Amniotic epithelial cell (primary cell): ENCODE data around the gene ZNF385D.

ENCODE experiments used
- DNase-seq: peaks from one replicate; pipeline ENCODE4 v3.0.0-alpha.2; 2010; ENCODE audit warnings: low read depth

ZNF385D gene

DNA sequence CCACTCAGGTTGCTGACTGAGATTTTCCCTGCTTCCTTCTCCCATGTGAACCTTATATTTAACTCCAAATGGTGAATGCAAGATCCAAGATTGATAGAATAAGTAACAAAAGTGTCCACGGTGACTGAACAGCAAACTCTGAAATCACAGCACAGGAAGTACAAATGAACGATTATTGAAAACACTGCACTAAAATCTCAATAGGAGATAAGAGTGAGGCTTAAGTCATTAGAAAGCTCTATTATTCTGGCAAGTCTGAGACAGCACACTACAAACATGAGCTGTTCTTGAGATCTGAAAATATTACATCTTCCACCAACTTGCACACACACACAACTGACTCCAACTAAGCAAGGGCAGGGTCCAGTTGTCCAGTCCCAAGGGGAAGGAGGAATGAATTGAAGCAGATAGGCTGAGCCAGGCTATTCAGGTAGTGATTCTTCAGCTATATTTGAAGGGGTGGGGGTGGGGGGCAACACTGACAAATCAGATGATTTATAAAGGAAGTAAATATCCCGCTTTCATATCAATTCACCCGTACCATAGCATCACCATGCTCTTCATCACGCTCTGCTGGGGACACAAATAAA, 2.9 kb downstream of the ZNF385D start:
- DNase-seq: no peak

DNA sequence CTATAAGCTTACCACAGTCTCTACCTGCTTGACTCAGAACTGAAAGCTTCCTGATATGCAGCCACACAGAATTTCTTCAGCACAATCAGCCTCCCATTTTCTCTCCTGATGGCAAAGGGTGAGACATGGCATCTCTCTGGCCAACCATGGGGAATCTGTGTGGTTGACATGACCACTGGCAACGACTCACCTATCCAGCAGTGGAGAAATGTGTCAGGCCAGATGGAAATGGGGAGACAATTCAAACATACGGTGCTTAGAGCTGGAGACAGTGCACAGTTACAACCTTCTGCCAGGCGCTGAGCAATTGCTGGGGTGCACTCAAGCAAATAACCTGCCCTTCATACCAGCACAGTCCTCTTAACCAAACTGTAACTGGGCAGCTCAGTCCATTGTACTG, 3.6 kb downstream of the ZNF385D start:
- DNase-seq: no peak

DNA sequence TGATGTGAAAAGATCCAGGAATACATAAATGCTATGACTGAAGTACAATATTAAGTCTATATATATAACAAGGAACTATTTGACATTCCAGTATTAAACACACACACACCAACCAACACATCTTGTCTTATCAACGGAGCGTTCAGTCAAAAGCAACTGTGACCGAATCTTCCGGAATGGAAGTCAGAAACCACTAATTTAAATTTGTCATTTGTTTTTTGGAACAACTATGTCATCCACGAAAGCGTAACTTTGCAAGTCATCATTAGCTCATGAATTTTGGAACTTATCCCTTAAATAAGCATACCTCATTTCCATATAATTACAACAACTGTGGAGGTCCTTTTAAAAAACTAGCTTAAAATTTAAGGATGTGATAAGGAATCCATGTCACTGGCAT, 5.0 kb downstream of the ZNF385D start:
- DNase-seq: no peak

DNA sequence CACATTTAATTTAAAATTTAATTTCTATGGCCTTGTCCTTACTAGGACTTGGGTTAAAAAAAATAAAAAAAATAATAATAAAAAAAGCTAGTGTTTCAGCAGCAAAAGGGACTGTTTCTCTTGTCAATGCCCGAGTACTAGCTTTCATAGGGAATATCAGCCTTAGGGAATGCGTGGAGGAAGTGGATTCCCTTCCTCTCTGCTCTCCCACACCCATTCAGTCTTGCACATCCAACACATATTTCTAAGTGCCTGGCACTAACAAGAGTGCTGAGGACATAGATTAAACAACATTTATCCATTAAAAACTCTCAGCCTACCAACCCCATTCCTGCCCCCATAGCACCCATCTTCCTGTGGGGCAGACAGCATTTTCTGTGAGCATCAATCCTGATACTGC, 6.2 kb downstream of the ZNF385D start:
- DNase-seq: no peak

DNA sequence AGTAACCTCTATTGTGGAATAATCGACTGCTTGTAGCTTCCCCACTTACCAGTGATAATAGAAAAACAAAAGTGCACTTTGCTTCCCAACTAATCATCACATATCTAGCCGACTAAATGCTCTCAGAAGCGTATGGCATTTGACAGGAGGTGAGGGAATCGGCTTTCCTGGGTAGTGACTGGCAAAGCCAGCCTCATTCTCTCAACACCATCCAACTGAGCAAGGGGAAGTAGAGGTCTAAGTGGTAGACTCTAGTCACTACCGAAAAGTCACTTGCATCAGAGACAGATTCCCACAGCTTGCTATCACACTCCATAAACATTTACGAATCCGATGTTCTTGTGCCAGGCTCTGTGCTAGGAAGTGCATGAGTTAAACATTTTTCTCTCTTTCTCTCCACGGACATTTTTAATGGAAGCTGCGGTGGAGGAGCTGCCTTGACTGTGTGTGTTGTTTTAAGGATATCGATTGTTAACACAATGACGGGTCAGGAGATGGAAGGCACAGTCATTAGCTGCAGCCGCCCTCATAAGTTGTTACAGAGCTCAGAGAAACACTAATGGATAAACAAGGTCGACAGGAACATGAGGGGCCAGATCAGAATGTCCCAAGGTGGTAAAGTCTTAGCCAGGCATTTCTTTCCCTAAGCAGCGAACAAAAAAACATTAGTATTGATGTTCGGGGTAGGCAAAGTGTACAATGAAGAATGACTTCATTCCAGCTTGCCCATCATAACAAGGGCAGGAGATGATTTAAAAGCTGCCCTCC, 11.9 kb downstream of the ZNF385D start:
- DNase-seq: no peak

DNA sequence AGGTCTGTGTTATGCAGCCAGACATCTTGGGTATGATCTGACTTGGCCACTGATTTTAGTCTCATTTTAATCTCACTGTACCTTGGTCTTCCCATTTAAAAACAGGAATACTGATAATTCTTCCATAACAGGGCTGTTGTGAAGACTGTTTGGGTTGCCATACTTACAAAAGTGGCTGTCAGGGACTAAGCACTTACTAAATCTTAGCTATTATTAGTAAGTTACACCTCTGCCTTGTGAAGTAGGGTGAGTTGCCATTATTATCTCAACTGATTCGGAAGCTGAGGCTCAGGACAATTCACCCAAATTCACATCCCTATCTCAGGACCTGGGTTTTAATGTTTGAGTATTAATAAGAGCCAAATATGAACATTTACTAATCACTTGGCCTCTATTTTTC, 12.7 kb downstream of the ZNF385D start:
- no peak for DNase-seq

DNA sequence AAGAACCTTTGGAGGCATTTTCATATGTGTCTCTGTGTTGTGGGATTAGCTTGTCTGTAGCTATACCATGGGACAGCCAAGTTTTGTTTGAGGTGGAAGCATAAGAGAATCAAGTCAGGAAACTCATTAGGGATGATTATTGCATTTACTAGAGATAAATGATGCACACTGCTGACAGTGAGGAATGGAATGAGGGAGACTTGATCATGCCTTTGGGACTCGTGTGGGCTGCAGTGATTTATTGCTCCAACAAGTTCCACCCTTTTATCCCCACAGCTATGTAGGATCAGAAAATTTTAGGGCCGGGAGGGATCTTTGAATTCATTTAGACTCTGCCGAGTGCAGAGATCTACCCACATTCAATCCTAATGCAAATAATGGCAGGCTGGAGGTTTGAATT, 16.3 kb downstream of the ZNF385D start:
- no peak for DNase-seq

DNA sequence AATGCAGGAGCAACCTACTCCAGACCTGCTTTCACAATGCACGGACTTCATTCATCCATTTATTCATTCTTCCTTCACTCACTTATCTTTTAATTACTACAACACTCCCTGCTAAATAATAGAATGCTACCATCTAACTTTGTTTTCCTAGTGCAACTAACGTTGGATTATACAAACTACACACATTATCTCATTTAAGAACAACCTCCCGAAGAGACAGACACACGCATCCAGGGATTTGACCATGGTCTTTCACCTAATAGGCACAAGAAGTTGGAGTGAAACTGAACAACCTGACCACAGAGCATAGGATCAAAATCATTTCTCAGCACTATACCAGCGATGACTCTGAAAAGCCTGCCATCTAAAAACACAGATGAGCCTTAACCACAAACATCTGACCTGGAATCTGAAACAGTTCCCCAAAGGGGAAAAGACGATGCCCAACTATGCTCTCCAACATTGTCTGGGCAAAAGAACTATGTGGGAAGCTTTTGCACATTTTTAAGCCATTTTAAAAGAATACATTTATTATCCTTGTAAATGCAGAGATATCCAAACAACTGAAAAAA, 21.0 kb downstream of the ZNF385D start:
- peak; percentile 63 for DNase-seq

DNA sequence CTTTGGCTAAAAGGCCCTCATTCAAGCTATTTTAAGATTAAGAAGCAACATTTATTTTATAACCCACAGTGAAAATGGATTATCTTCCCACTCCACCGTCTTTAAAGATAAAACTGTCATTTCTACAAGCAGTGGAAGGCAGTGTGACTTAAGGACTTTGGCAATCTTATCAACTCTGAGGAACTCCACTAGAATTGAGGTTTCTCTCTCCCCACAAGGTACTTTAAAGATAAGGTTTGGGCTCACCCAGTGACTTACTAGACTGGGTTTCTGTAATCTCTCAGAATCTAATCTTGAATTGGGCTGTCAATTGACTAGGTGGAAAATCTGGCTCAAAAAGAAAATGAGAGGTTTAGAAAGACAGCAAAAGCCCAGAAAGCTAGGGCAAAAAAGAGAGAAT, 21.7 kb downstream of the ZNF385D start:
- peak; percentile 3 for DNase-seq

DNA sequence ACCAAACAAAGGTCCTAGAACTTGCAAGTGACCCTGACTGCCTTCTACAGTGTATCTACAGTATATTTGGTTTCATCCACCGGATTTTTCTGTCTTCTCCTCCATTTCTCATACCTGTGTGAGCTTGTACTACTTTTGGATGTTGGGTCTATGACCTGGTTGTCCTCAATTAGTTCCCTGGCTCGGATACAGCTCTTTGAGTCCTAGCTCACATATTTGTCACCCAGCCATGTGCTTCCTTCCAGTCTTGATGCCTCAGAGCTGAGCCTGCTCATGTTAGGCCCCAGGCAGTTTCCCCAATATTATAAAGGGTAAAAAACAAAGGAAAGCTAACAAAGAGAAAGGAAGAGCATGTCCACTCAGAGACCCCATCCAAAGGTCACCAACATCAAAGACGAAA, 28.2 kb downstream of the ZNF385D start:
- DNase-seq: no peak

DNA sequence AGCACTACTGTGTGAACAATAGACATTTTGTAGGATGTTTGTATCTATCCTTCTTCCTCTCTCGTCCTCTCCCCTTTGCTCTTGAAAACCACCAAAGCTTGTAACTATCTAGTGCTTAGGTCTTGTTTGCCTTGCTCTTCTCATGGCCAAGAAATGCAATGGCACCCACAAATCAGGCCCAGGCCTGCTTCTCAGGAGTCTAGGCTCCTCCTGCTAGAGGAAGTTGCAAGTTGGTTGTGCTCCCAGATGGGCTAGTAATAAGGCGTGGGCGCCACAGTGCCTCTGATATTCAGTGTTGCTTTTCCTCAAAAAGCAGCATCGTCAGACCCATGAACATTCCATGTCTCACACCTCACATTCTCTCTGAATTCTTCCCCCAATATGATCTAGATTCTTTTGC, 28.7 kb downstream of the ZNF385D start:
- no peak for DNase-seq

DNA sequence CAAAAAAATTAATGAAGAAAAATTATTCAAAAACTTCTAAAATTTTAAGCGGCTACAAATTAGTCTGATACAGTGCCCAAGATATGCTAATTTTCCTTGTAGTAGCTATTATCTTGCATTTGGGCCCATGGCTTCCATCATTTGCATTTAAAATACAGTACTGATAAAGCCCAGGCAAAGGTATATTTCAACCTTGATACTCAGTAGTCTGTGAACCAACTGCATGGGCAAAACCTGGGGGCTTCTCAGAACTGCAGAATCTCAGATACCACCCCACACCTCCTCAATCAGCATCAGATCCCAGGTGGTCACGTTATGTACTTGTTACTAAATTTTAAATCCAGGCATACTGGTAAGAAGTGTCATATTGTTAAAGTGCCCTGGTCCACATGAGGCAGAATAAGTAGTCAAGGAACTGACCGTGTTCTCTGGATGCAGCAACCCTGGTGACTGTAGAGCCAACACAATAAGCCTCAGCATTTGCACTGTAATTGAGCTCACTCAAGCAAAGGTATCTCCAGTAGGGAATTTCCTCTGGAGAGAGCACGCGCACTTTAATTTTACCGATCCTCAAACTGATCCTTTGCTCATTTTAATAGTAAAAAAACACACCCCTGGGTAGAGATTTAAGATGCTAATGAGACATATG, 31.9 kb downstream of the ZNF385D start:
- DNase-seq: no peak

DNA sequence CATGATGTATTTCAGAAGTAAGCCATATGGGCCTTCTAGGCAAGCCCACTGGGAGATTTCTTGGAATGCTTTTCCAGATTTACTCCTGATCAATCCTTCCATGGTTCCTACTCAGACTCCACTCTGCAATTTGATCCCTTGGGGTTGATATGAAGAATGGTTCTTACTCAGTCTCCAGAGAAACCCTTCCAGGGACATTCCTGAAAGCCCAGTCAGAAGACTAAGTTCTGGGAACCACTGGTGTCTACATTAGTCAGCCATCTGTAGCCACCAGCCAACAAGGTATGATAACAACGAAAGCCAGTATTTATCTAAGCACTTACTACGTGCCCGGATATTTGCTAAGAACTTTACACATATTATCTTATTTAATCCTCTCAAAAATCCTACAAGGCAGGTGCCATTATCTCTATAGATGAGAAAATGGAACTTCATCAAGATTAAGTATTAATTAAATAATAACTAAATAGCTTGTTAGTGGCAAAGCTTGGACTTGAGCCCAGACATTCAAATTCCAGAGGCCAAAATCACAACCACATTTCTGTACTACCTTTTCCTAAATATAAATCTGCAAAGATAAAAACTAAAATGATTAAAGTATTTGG, 32.7 kb downstream of the ZNF385D start:
- DNase-seq: peak; percentile 94

DNA sequence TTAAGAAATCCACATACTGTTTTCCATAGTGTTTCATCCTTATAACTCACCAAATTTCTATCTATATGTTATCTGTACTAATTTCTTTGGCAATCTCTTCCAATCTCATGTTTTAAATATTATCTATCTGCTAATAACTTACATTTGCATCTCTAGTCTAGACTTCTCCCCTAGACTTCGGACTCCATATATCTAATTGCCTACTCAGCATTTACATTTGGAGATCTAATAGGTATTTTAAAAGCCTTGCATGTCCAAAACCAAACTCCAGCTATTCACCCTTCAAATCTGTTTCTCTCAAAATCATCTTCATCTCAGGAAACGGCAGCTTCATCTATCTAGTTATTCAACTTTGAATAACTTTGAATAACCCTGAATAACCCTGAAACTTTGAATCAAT, 35.3 kb downstream of the ZNF385D start:
- DNase-seq: no peak

DNA sequence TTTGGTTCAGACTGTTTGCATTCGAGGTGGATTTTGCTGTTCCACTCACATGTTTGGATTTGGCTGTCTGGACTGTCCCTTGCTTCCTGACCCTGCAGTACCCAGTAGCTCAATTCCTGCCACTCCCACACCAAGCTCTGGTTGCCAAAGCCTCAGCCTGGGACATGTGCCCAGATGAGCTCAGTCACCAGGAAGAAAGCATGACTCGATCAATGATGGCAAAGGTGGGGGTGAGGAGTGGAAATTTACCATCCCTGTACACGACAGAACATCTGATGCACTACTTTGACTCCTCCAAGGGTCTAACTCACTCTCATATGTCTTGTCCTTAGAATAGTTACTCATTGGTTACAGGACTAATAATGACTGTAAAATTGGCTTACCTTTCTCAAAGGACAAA, 45.2 kb downstream of the ZNF385D start:
- peak; percentile 7 for DNase-seq

DNA sequence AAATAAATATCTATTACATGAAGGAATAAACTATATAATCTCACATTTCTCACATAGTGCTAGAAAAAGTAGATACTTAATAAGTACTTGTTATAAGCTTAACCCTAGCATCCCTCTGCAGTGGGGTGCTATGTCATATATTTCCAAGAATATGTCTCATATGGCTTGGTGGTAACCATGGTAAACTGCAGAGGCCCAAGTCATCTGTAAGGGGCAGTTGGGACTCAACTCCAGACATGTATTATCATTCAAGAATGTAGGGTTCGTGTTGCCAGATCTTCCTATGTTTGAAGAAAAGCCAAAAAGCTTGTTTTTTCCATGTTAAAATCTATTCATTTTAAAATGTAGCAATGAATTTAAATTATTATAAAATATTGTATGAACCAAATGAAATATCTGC, 46.2 kb downstream of the ZNF385D start:
- DNase-seq: no peak

DNA sequence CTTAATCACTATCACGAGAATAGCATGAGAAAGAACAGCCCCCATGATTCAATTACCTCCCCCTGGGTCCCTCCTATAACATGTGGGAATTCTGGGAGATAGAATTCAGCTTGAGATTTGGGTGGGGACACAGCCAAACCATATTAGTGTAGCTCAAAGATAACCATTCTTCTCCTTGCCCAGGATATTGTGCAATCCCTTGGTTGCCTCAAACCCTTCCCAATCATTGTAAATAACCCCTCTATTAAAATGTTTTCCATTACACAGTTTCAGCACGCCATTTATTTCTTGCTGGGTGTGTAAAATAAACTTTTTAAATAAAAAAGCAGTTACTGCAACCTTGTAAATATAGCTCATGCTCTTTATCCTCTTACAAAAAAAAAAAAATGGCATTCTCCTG, 47.7 kb downstream of the ZNF385D start:
- DNase-seq: no peak

DNA sequence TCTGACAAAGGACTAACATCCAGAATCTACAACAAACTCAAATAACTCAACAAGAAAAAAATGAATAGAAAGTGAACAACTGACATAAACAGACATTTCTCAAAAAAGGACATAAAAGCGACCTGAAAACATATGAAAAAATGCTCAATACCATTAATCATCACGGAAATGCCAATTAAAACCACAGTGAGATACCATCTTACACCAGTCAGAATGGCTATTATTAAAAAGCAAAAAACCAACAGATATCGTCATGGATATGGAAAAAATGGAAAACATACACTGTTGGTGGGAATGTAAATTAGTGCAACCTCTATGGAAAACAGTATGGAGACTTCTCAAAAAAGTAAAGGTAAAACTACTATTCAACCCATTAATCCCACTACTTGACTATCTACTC, 53.3 kb downstream of the ZNF385D start:
- no peak for DNase-seq

DNA sequence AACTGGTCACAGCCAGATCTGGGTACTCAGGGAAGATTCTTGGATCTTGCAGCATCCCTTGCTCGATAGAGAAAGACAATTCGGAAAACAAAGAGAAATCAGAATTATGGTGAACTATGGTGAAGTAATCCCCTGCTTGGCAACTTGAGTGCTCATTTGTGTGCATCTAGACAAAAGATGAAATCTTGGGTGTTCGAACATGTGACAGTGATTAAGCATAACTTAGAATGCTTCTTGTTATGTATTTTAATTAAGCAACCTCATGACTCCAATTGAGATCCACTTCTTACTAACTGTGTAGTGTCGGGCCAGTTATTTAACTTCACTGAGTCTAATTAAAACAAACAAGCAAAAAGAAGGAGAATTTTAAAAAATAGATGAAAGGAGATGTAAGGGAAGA, 56.5 kb downstream of the ZNF385D start:
- DNase-seq: no peak

DNA sequence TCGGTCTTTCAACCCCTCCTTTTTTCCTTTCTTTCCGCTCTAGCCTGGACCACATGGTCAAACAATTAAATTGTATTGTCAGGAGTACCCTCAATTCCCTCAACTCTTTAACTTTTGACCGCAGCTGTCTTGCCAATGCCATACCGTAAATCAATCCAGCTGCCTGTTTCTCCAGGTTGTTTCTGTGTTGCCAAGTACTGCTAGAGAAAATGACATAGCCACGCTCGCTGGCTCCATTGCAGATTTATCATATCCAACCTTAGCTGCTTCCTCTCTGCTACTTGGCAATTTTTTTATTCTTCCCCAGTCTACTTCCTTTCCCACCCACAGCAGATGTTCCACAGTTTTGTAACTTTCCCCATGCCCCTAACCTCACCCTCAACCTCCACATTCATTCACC, 60.0 kb downstream of the ZNF385D start:
- no peak for DNase-seq

DNA sequence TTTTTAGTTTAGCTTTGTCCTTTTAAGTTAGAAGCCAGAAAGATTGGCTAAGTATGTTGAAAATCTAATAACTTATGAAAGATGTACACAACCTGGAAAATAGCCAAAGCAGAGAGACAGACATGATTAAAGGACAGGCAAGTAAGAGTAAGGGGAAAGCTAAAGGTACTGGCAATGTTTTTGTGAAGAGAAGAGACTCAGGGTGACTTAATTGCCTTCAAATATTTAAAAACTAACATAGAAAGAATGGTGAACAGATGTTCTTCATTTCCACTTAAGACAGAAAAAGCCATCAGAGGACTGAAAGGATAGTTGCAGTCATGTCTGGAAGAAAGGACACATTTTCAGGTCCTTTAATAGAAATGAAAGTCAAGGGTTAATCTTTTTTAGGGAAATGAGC, 68.8 kb downstream of the ZNF385D start:
- DNase-seq: no peak

DNA sequence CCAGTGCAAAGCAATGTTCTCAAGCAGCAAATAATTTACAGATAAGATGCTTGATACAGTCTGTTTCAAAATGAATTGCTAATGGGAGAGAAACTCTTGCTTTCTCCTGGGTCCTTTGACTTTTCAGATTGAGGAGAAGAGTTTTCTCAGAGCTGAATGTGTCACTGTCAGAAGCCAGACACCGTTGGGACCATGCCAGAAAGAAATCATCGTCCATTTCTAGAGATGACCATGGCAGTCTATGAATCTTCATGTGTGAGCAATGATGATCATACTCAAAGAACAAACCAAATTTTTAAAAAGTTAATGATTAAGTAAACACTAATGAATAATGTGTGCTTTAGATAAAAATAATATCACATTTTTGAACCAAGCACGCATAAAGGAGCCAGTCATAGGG, 77.6 kb downstream of the ZNF385D start:
- DNase-seq: no peak

DNA sequence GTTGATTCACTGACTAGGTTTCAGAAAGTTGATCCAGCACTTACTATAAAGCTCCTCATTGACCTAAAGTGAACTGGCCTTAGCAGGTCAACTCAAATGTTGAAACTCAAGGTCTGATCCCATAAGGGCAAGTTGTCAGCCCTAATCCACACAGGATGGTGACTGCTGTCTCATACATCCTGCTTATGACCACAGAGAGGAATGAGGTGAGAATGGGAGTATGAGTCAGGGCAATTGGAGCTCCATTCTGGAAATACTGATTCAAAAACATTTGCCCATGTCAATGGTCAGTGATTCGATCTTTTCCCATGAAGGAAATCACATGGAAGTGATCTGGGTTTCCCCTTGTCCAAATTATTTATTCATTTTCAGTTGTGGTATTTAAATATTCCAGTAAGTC, 78.7 kb downstream of the ZNF385D start:
- DNase-seq: peak; percentile 85
